IMR-90 (cell line): ENCODE measurements around the gene UBE2O. TPM values are rescaled to one million over a fixed set of nuclear protein-coding genes. Genes with fewer than 3 reads are reported as not detected.

Experiments
- ATAC-seq: fragments of 200-7000 bp; cut with Tn5 transposase; 2 replicates; pipeline ENCODE4 v1.9.1; 2020; ENCODE audit warnings: low read depth, mild to moderate bottlenecking, moderate library complexity
- BruUV-seq: library from RNA; stranded (reverse); fragments of 400-500 nt; replicated peaks from 2 replicates; lab custom pipeline; 2021; lab: Mats Ljungman, UMichigan
- CTCF ChIA-PET: fragments of 300-600 bp; formaldehyde crosslinking; extraction: SDS; loops from one replicate; lab custom pipeline; 2021; ENCODE audit warnings: antibody characterized with exemption; lab: Yijun Ruan, JAX
- POLR2A ChIA-PET: fragments of 300-600 bp; sonication (Branson Sonifier 250); formaldehyde crosslinking; loops from one replicate; lab custom pipeline; 2022; ENCODE audit warnings: antibody characterized with exemption; ENCODE audit not compliant: unreplicated experiment; lab: Charles Lee
- DNase-seq: peaks from one replicate; pipeline ENCODE4 v3.0.0; 2013
- H2AFZ ChIP-seq: replicated peaks from 2 replicates; pipeline ENCODE3; 2013; ENCODE audit warnings: low read length, mild to moderate bottlenecking; ENCODE audit not compliant: poor library complexity
- H2AK5ac ChIP-seq: 2 replicates; pipeline ENCODE4 v1.6.1; 2013; ENCODE audit warnings: low read depth, low read length, inconsistent platforms
- H2AK9ac ChIP-seq: replicated peaks from 2 replicates; pipeline ENCODE3; 2013; ENCODE audit warnings: mild to moderate bottlenecking, low read depth, low read length, moderate library complexity; ENCODE audit not compliant: poor library complexity
- H2BK120ac ChIP-seq: 2 replicates; pipeline ENCODE4 v1.6.1; 2013; ENCODE audit warnings: low read depth, low read length, inconsistent platforms
- H2BK15ac ChIP-seq: 3 replicates; pipeline ENCODE4 v1.6.1; 2013; ENCODE audit warnings: low read depth, low read length, inconsistent platforms
- H2BK20ac ChIP-seq: 2 replicates; pipeline ENCODE4 v1.6.1; 2013; ENCODE audit warnings: low read depth, mild to moderate bottlenecking, inconsistent platforms, low read length, moderate library complexity
- H2BK5ac ChIP-seq: 2 replicates; pipeline ENCODE4 v1.6.1; 2013; ENCODE audit warnings: mild to moderate bottlenecking, low read depth, low read length, inconsistent platforms; ENCODE audit not compliant: poor library complexity, severe bottlenecking
- H3K14ac ChIP-seq: replicated peaks from 2 replicates; pipeline ENCODE4 v1.6.1; 2013; ENCODE audit warnings: low read depth, low read length, inconsistent platforms
- H3K18ac ChIP-seq: 2 replicates; pipeline ENCODE4 v1.6.1; 2013; ENCODE audit warnings: low read depth, low read length, control low read depth
- H3K23ac ChIP-seq: 2 replicates; pipeline ENCODE4 v1.6.1; 2013; ENCODE audit warnings: low read depth, low read length, inconsistent platforms
- H3K27ac ChIP-seq: 2 replicates; pipeline ENCODE4 v1.5.1; 2013; ENCODE audit warnings: mild to moderate bottlenecking, control low read depth, low read length; ENCODE audit not compliant: insufficient read depth
- H3K27me3 ChIP-seq: 2 replicates; pipeline ENCODE4 v1.6.1; 2013; ENCODE audit warnings: low read length; ENCODE audit not compliant: control insufficient read depth, insufficient read depth
- H3K36me3 ChIP-seq: 2 replicates; pipeline ENCODE4 v1.6.1; 2013; ENCODE audit warnings: low read length, mixed read lengths; ENCODE audit not compliant: control insufficient read depth, insufficient read depth
- H3K4ac ChIP-seq: 2 replicates; pipeline ENCODE4 v1.6.1; 2013; ENCODE audit warnings: low read depth, low read length, inconsistent platforms
- H3K4me1 ChIP-seq: 2 replicates; pipeline ENCODE4 v1.6.1; 2013; ENCODE audit warnings: low read length, mixed read lengths; ENCODE audit not compliant: control insufficient read depth, insufficient read depth
- H3K4me2 ChIP-seq: 2 replicates; pipeline ENCODE4 v1.6.1; 2013; ENCODE audit warnings: low read depth, mild to moderate bottlenecking, control low read depth, low read length, moderate library complexity
- H3K4me3 ChIP-seq: 2 replicates; pipeline ENCODE4 v1.5.1; 2013; ENCODE audit warnings: low read depth, mild to moderate bottlenecking, control low read depth, low read length, moderate library complexity; ENCODE audit not compliant: insufficient read depth
- H3K56ac ChIP-seq: 2 replicates; pipeline ENCODE4 v1.6.1; 2013; ENCODE audit warnings: low read length, inconsistent platforms; ENCODE audit not compliant: insufficient read depth; ENCODE audit errors: extremely low read depth
- H3K79me1 ChIP-seq, 2 experiments: 2 replicates each; pipeline ENCODE4 v1.6.1; 2013; ENCODE audit warnings: low read length in 2 of 2, inconsistent platforms in 1 of 2, low read depth in 1 of 2
- H3K9ac ChIP-seq: 2 replicates; pipeline ENCODE4 v1.6.1; 2013; ENCODE audit warnings: low read depth, low read length, control low read depth
- H3K9me1 ChIP-seq: 2 replicates; pipeline ENCODE4 v1.6.1; 2013; ENCODE audit warnings: low read length, inconsistent platforms; ENCODE audit not compliant: insufficient read depth
- H3K9me3 ChIP-seq: 2 replicates; pipeline ENCODE4 v1.6.1; 2013; ENCODE audit warnings: low read length; ENCODE audit not compliant: control insufficient read depth, insufficient read depth
- H4K20me1 ChIP-seq: 2 replicates; pipeline ENCODE4 v1.6.1; 2013; ENCODE audit warnings: low read length, inconsistent platforms; ENCODE audit not compliant: insufficient read depth
- H4K5ac ChIP-seq: 2 replicates; pipeline ENCODE4 v1.6.1; 2013; ENCODE audit warnings: mild to moderate bottlenecking, low read depth, low read length, control low read depth
- H4K8ac ChIP-seq, 2 experiments: 2 replicates each; pipeline ENCODE4 v1.6.1; 2013; ENCODE audit warnings: low read depth in 2 of 2, low read length in 2 of 2, control low read depth in 1 of 2, inconsistent platforms in 1 of 2
- H4K91ac ChIP-seq: 2 replicates; pipeline ENCODE4 v1.6.1; 2013; ENCODE audit warnings: low read depth, low read length, inconsistent platforms; ENCODE audit not compliant: insufficient read depth
- BHLHE40 ChIP-seq: fragments of 150-350 bp; IDR thresholded peaks from 2 replicates; pipeline ENCODE4 v1.6.1; 2016; ENCODE audit warnings: mild to moderate bottlenecking, low read depth, low read length
- CEBPB ChIP-seq: IDR thresholded peaks from 2 replicates; pipeline ENCODE4 v1.6.1; 2012; ENCODE audit warnings: low read depth, low read length, improper control_type of control experiment
- CHD1 ChIP-seq: IDR thresholded peaks from 2 replicates; pipeline ENCODE4 v1.6.1; 2012; ENCODE audit warnings: low read depth, low read length, improper control_type of control experiment
- ELK1 ChIP-seq: fragments of 150-350 bp; IDR thresholded peaks from 2 replicates; pipeline ENCODE4 v1.6.1; 2016; ENCODE audit warnings: low read depth, mild to moderate bottlenecking, low read length, moderate library complexity, borderline replicate concordance
- MAZ ChIP-seq: IDR thresholded peaks from 2 replicates; pipeline ENCODE4 v1.6.1; 2012; ENCODE audit warnings: low read depth, mild to moderate bottlenecking, low read length, improper control_type of control experiment, moderate library complexity, borderline replicate concordance
- NFE2L2 ChIP-seq: fragments of 150-350 bp; IDR thresholded peaks from 2 replicates; pipeline ENCODE4 v1.6.1; 2016; ENCODE audit warnings: low read depth, mild to moderate bottlenecking, low read length
- RAD21 ChIP-seq: IDR thresholded peaks from 2 replicates; pipeline ENCODE4 v1.6.1; 2012; ENCODE audit warnings: low read length, improper control_type of control experiment
- RCOR1 ChIP-seq: IDR thresholded peaks from 2 replicates; pipeline ENCODE4 v1.6.1; 2012; ENCODE audit warnings: mild to moderate bottlenecking, low read length, improper control_type of control experiment; ENCODE audit not compliant: insufficient replicate concordance
- RFX5 ChIP-seq: IDR thresholded peaks from 2 replicates; pipeline ENCODE4 v1.8.0; 2012; ENCODE audit warnings: low read depth, mild to moderate bottlenecking, low read length, moderate library complexity
- WGBS, 2 experiments: methylation state at CpG; one replicate each; pipeline versions ENCODE4 v1.1.5 to v1.1.7; 2013; ENCODE audit warnings: missing lambda C conversion rate in 2 of 2; ENCODE audit not compliant: insufficient read length in 1 of 2; ENCODE audit errors: extremely low coverage in 2 of 2; 5-methylcytosine and 5-hydroxymethylcytosine counted together
- dilution Hi-C: fragments of 300-500 bp; cut with HindIII; formaldehyde crosslinking; loops from one replicate; pipeline ENCODE4 v1.14.3; 2018; ENCODE audit warnings: low sequenced_read_pairs; ENCODE audit not compliant: unreplicated experiment
- in situ Hi-C: fragments of 300-500 bp; cut with MboI; formaldehyde crosslinking; loops from 3 replicates; pipeline ENCODE4 v1.14.3; 2019; ENCODE audit warnings: low sequenced_read_pairs, inconsistent platforms, mixed read lengths
- intact Hi-C: fragments of 100-400 bp; cut with micrococcal nuclease; formaldehyde crosslinking; loops from 2 replicates; pipeline ENCODE4 v1.10.0; 2022
- polyA plus RNA-seq, 3 experiments: library from polyadenylated mRNA; depleted of rRNA; stranded (reverse); fragments of >200 nt; gene quantifications; 2 replicates each; pipeline ENCODE4 v1.2.3, GENCODE V29; 2012; ENCODE audit warnings: low replicate concordance in 1 of 3
- total RNA-seq: library from RNA; depleted of rRNA; stranded (reverse); fragments of >200 nt; gene quantifications from 2 replicates; pipeline ENCODE4 v1.2.3, GENCODE V29; 2012

Gene UBE2O
- total and polyA plus RNA-seq, 2 of the 4 experiments (the other 2 are of a cell fraction) = 17.6 TPM

- ChIA-PET POLR2A (no interaction called here), CTCF (no interaction called here)
- Histone ChIP-seq H4K5ac (no peak overlapping the region), H3K4me3 (no peak overlapping the region), H3K4me1 (no peaks in the 10 kb centered on the region; the same call in 1 of the 2 replicates), H3K79me1 (no peaks in the 10 kb centered on the region), H3K36me3 (no peaks in the 10 kb centered on the region), H2AFZ (no peak overlapping the region), H3K56ac (no peak overlapping the region), H3K9me1 (peaks cover 2% of the 10 kb centered on the region; the same call in 1 of the 2 replicates), H2BK15ac (no peak overlapping the region), H3K14ac (no peak overlapping the region), H4K20me1 (no peaks in the 10 kb centered on the region), H4K91ac (no peak overlapping the region), H3K18ac (no peak overlapping the region), H3K27me3 (no peaks in the 10 kb centered on the region), H3K4ac (no peak overlapping the region), H2BK20ac (no peak overlapping the region), H3K27ac (no peak overlapping the region), H2BK5ac (no peak overlapping the region), H2AK9ac (no peak overlapping the region), H3K4me2 (no peak overlapping the region), H3K9me3 (no peaks in the 10 kb centered on the region), H3K23ac (no peak overlapping the region), H3K9ac (no peak overlapping the region), H2BK120ac (no peak overlapping the region), H2AK5ac (no peak overlapping the region; the same call in 1 of the 2 replicates), H4K8ac (no peak overlapping the region)
- no peak for DNase-seq
- ATAC-seq = no peak
- no TSS peak for BruUV-seq
- dilution Hi-C loops (no loop called here), intact Hi-C loops (no loop called here), in situ Hi-C loops (no loop called here)
- 70% methylated on average over 3 of the region's 10 CpGs; no CpG with 5 or more reads in 1 of the 2 experiments for WGBS, 2 experiments
- no peak for TF ChIP-seq BHLHE40
- no peak for TF ChIP-seq CHD1
- TF ChIP-seq RCOR1 = no peak
- TF ChIP-seq RFX5 = no peak
- TF ChIP-seq RAD21 = no peak
- TF ChIP-seq ELK1 = no peak
- no peak for TF ChIP-seq NFE2L2
- TF ChIP-seq MAZ = no peak
- no peak for TF ChIP-seq CEBPB
These were observed 25.1 kb upstream of the UBE2O start for GRCh38 chr17:76478097-76478496.
